ENCODE measurements around the gene SEMA6C.

DNA sequence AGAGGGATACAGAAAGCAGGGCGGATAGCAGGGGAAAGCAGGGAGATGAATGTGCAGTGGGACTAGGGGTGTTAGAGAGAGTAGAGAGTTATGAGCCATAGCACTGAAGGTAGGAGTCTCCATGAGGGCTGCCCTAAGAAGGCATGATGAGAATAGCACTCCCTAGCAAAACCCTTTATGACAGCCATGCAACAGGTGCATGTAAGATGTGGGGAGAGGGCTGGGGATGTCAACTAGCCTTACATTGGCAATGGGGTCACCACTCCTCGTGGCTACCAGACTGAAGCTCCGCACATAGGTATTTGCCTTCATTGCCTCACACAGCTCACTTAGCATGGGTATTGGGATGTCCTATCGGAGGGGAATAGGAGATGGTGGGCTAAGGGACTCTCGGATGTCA is 24.8 kb upstream of the SEMA6C start:
- TF ChIP-seq, protein P1, sequence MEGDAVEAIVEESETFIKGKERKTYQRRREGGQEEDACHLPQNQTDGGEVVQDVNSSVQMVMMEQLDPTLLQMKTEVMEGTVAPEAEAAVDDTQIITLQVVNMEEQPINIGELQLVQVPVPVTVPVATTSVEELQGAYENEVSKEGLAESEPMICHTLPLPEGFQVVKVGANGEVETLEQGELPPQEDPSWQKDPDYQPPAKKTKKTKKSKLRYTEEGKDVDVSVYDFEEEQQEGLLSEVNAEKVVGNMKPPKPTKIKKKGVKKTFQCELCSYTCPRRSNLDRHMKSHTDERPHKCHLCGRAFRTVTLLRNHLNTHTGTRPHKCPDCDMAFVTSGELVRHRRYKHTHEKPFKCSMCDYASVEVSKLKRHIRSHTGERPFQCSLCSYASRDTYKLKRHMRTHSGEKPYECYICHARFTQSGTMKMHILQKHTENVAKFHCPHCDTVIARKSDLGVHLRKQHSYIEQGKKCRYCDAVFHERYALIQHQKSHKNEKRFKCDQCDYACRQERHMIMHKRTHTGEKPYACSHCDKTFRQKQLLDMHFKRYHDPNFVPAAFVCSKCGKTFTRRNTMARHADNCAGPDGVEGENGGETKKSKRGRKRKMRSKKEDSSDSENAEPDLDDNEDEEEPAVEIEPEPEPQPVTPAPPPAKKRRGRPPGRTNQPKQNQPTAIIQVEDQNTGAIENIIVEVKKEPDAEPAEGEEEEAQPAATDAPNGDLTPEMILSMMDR (IDR thresholded peaks at IDR 0.05; ENCODE audit: low read depth, low read length, missing input control): no peak
- no peak for TF ChIP-seq NR2F2 (IDR thresholded peaks at IDR 0.05)

Data from liver (tissue), 3 donors.